Stimulated activated CD4-positive, alpha-beta T cell treated with anti-CD3 and anti-CD28 coated beads, Interleukin-2, amount 100 ng/mL, for 4 hours (primary cell): ENCODE data around the gene LAGE3.
"Not testable (repeated sequence)": the region's sequence is repeated elsewhere in the genome, so short reads cannot be mapped to it uniquely, and the experiment has no call there.

ENCODE experiments used
- DNase-seq: peaks from one replicate; pipeline ENCODE4 v3.0.0-alpha.2; 2020; ENCODE audit warnings: low read depth

Gene LAGE3

GRCh38 chrX:154502098-154502497 lies 23.0 kb upstream of the LAGE3 start:
- DNase-seq = no peak

GRCh38 chrX:154501423-154501822 lies 22.3 kb upstream of the LAGE3 start:
- DNase-seq = not testable (repeated sequence)

GRCh38 chrX:154496591-154497137 lies 17.6 kb upstream of the LAGE3 start:
- not testable (repeated sequence) for DNase-seq

- DNase-seq = no peak
Measured at GRCh38 chrX:154495472-154495922, 16.4 kb upstream of the LAGE3 start.

GRCh38 chrX:154494715-154495114 lies 15.6 kb upstream of the LAGE3 start:
- no peak for DNase-seq

- DNase-seq = peak; percentile 80
Measured at GRCh38 chrX:154490414-154491083, 11.5 kb upstream of the LAGE3 start, which contains the start of gene SLC10A3. Gene SLC10A3, minus strand, starts transcription at chrX:154490629. Its CDS starts 1,689 bp downstream, at chrX:154488940.

- DNase-seq = no peak
Measured at GRCh38 chrX:154490021-154490413, 10.9 kb upstream of the LAGE3 start.

- DNase-seq = no peak
Measured at GRCh38 chrX:154489182-154489581, 10.1 kb upstream of the LAGE3 start.

GRCh38 chrX:154488336-154489075 lies 9.4 kb upstream of the LAGE3 start:
- no peak for DNase-seq

GRCh38 chrX:154487518-154488290 lies 8.6 kb upstream of the LAGE3 start:
- no peak for DNase-seq

- no peak for DNase-seq
Measured at GRCh38 chrX:154486396-154487207, 7.5 kb upstream of the LAGE3 start, which contains the start of gene UBL4A. Gene UBL4A, minus strand, starts transcription at chrX:154486615. Its CDS starts 31 bp downstream, at chrX:154486584.

GRCh38 chrX:154486052-154486395 lies 6.9 kb upstream of the LAGE3 start:
- no peak for DNase-seq

- DNase-seq = no peak
Measured at GRCh38 chrX:154485150-154486051, 6.3 kb upstream of the LAGE3 start.

GRCh38 chrX:154484255-154485149 lies 5.4 kb upstream of the LAGE3 start:
- no peak for DNase-seq

GRCh38 chrX:154483325-154483724 lies 4.2 kb upstream of the LAGE3 start:
- DNase-seq = no peak

GRCh38 chrX:154482786-154483185 lies 3.7 kb upstream of the LAGE3 start:
- DNase-seq = no peak

GRCh38 chrX:154481911-154482601 lies 3.0 kb upstream of the LAGE3 start:
- DNase-seq = no peak

- no peak for DNase-seq
Measured at GRCh38 chrX:154481195-154481594, 2.1 kb upstream of the LAGE3 start.
